GM21423 (cell line): ENCODE data around the gene CUBN.

Experiments
- ATAC-seq: cut with Tn5 transposase; IDR thresholded peaks from one replicate; pipeline ENCODE4 v1.9.1; 2021; ENCODE audit warnings: mild to moderate bottlenecking, moderate library complexity; ENCODE audit not compliant: unreplicated experiment

CUBN gene

DNA sequence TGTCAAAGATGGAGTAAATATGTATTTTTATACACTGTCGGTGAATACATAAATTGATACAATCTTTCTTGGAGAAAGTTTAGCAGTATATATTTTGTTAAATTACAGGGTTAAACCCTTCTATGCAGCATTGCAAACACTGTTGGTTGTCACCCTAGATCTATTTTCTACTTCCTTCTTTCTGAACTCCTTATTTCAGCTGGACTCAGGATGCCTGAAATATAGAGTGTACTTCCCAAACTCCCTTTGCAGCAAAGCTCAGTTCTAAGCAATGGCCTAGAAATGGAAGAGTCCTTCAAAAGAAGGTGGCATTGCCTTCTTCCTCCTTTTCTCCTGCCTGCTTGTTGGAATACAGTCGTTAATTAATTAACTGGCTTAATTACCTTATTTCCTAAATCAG, 20.6 kb downstream of the CUBN start:
- ATAC-seq, result no peak

DNA sequence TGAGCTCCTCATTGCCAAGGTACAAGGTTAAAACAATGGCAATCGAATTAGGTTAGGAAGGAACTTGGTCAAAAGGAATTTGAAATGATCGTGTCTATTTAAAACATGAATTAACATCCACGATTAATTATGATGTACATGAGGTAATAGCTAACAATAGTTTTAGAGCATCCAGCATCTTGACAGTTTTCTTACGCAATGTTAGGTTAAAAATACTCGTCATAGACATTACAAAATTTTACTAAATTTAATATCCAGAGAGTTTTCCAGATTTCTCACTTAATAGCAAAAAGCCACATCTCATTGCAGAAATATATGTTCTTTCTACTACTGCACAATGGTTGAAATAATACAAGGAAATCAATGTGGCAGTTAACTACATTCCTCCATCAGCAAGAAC, 22.6 kb downstream of the CUBN start:
- ATAC-seq, result no peak

DNA sequence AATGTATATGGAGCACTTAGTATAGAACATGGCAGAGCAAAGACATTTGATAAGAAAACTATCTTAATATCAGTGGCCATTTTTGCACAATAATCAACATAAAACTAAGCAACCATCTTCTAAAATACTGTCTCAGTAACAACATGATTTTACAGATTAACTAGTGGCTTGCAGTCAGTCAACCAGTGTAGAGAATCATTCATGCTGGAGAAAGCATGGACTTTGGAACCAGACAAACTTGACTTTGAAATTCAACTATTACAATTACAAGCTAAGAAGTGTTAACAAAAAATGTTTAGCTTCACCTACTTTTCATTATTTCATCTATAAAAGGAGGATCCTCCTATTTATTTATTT, 27.7 kb downstream of the CUBN start:
- ATAC-seq, result no peak

- ATAC-seq, result no peak
Observed at GRCh38 chr10:17101257-17101909, 28.2 kb downstream of the CUBN start.

DNA sequence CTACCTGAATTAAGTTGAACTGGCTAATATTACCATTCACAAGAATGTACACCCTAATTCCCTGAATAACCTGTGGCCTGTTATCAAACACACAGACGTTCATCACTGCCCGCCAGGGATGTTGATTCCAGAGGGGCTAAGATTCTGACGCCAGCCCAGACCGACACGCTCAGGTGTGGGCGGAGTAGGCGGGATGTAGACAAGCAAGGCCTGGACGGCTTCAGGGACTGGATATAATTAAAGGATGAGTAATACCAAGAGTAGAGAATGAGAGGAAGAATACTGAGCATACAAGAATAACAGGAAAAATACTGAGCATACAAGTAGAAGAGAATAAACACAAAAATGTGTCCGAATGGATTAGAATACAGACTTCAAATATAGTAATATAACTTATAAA, 29.0 kb downstream of the CUBN start:
- no peak for ATAC-seq

- no peak for ATAC-seq
Observed at GRCh38 chr10:17098012-17098411, 31.6 kb downstream of the CUBN start.

- no peak for ATAC-seq
Observed at GRCh38 chr10:17094844-17095243, 34.8 kb downstream of the CUBN start.

DNA sequence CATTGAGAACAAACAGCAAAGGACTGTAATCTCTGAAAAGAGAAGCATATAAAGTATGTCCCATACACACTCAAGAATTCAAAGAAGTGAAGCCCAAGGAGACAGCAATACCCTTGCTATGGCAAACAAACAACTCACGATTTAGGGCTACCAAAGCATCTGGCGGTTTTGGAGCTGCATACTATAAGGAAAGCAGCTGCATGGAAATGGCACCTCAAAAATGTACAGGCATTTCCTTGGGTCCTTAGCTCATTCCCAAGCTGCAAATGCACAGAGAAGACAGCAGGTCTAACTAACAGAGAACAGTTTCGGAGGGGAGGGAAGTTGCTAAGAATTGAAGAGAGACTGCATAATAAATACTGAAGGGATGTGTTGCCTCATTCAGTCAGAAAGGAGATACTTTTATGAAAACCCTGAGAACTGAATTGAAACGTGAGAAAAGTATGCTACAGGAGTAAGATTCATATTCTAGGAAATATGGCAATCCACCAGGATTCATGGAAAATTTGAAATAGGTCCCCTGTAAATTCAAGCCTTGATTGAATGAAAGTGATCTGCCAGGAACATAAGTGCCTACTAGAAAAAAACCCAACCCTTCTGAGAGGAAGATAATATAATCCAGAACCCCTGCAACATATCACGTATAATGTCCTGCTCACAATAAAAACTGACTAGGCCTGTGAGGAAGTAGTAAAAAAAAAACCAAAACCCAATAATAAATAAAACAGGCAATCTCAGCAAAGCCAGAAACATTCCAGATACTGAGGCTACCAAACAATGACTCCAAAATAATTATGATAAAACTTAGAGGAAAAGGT, 36.4 kb downstream of the CUBN start:
- ATAC-seq, result no peak

DNA sequence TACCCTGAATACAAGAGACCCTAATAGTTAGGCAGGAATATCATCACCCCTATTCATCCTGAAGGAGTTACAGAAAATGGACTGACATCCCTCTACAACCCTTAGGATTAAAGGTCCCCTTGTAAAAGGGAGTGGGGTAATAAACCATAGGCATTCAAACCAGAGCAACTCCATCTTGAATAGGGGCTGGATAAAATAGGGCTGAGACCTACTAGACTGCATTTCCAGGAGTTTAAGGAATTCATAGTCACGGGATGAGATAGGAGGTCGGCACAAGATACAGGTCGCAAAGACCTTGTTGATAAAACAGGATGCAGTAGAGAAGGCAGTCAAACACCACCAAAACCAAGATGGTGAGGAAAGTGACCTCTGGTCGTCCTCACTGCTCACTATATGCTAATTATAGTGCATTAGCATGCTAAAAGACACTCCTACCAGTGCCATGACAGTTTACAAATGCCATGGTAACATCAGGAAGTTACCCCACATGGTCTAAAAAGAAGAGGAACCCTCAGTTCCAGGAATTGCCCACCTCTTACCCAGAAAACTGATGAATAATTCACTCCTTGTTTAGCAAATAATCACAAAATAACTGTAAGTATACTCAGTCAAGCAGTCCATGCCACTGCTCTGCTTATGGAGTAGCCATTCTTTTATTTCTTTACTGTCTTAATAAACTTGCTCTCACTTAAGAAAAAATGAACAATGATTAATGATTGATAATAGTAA, 37.2 kb downstream of the CUBN start:
- ATAC-seq, result no peak

- no peak for ATAC-seq
Observed at GRCh38 chr10:17088118-17088806, 41.3 kb downstream of the CUBN start.

DNA sequence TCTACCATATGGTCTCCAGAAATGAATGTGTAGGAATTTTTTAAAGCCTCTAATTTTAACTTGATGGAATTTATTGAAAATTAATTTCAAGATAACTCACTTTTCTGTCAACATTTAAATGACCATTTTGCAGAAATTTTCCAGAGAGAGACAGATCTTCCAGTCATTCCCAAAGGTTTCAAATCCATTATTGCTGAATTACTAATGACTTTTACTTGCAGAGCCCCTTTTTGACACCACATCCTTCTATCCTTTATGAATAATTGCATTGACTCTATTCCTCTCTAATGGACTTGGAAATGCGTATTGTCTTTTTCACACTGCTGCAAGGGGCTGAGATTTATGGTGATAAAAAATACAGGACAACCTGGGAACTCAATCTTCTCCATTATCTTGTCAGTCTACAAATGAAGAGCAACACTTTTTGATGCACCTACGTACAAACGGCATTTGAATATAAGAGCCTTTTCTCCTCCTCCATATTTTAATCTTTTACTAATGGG, 42.7 kb downstream of the CUBN start:
- ATAC-seq, result no peak

- no peak for ATAC-seq
Observed at GRCh38 chr10:17085011-17085725, 44.4 kb downstream of the CUBN start.

- ATAC-seq, result no peak
Observed at GRCh38 chr10:17084258-17084657, 45.4 kb downstream of the CUBN start.

DNA sequence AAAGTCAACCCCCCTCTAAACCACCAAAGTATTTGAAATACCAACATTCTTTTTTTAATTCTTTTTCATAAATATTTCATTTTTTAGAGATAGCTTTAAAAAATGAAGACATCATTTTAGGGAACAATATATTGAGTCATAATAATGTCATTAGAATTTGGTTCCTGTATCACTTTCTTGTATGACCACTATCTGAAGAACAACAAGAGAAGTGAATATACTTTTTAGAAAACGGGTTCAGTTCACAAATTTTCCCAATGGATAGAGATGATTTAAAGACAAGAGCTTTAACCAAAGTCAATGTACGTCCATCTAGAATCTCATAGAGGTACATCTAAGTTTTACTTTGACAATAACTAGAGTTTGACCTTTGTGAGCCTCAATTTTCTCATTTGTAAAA, 48.2 kb downstream of the CUBN start:
- no peak for ATAC-seq

DNA sequence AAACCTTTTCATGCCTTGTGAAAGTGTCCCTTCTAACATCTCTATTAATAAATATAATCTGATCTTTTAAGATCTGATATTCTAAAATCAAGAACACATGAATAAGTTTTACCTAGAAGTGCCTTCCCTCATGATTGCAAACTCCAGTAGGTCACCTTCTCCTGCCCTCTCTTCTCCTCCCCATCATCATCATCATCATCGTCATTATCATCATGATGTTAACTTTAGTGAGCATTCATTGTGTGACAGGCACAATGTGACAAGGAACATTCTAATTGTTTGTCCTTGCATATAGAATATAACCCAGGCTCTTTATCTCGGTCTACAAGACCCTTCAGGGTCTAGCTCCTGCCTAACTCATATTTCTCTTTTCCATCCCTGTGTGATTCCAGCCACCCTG, 51.7 kb downstream of the CUBN start:
- no peak for ATAC-seq

GRCh38 chr10:17077346-17077781, 52.2 kb downstream of the CUBN start:
- ATAC-seq, result no peak

GRCh38 chr10:17076626-17077345, 52.8 kb downstream of the CUBN start:
- no peak for ATAC-seq

GRCh38 chr10:17075533-17076359, 53.9 kb downstream of the CUBN start:
- no peak for ATAC-seq

- no peak for ATAC-seq
Observed at GRCh38 chr10:17074541-17074847, 55.1 kb downstream of the CUBN start.
